Activated T-cell treated with anti-CD3 and anti-CD28 coated beads, Interleukin-2, amount 50 U/mL, for 24 hours (primary cell): ENCODE measurements around the gene GZMM.

Experiments used
- DNase-seq: peaks from one replicate; pipeline ENCODE4 v3.0.0-alpha.2; 2020
- H3K27ac Mint-ChIP-seq: 2 replicates; pipeline ENCODE4 v1.8.0; 2020; ENCODE audit warnings: mild to moderate bottlenecking, mixed read lengths
- H3K27me3 Mint-ChIP-seq: 2 replicates; pipeline ENCODE4 v1.8.0; 2020; ENCODE audit warnings: mixed read lengths
- H3K36me3 Mint-ChIP-seq: 2 replicates; pipeline ENCODE4 v1.8.0; 2020; ENCODE audit warnings: low read depth, mixed read lengths
- H3K4me1 Mint-ChIP-seq: 2 replicates; pipeline ENCODE4 v1.8.0; 2020; ENCODE audit warnings: low read depth, mixed read lengths
- H3K4me3 Mint-ChIP-seq: 2 replicates; pipeline ENCODE4 v1.8.0; 2020; ENCODE audit warnings: mild to moderate bottlenecking, moderate library complexity, mixed read lengths
- H3K9me3 Mint-ChIP-seq: 2 replicates; pipeline ENCODE4 v1.8.0; 2020; ENCODE audit warnings: mixed read lengths

GZMM gene

DNA sequence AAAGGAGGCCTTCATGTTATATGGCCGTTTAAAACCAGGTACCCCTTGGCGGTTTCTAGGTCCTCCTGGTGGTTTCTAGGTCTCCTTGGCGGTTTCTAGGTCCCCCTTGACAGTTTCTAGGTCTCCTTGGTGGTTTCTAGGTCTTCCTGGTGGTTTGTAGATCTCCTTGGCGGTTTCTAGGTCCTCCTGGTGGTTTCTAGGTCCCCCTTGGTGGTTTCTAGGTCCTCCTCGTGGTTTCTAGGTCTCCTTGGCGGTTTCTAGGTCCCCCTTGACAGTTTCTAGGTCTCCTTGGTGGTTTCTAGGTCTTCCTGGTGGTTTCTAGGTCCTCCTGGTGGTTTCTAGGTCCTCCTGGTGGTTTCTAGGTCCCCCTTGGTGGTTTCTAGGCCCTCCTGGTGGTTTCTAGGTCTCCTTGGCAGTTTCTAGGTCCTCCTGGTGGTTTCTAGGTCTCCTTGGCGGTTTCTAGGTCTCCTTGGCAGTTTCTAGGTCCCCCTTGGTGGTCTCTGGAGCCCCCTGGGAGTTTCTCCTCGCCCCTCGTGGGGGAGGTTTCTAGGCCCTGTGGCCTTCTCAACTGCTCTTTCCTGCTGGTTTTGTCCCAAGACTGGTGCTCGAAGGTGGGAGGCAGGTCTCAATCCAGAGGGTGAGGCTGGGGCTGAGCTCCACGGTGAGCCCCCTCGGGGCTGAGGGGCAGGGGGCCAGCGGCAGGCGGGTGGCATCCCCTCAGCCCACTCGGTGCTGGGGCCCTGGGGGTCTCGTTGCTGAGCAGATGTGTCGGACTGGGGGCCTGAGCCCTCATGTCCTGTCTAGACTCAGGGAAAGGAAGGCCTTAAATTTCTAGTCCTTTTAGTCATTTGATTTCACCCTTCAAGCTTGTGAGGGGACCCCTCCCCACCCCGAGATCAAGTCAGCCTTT, 53.8 kb downstream of the GZMM start:
- no peak for DNase-seq
- no peaks in the 10 kb centered on the region for H3K36me3 Mint-ChIP-seq
- no peaks in the 10 kb centered on the region for H3K4me1 Mint-ChIP-seq
- no peak overlapping the region for H3K4me3 Mint-ChIP-seq
- H3K27ac Mint-ChIP-seq, result no peak overlapping the region
- H3K9me3 Mint-ChIP-seq, result no peaks in the 10 kb centered on the region
- H3K27me3 Mint-ChIP-seq, result peaks cover 12% of the 10 kb centered on the region
